ENCODE results near the gene LRRN2. TPM values are rescaled to one million over a fixed set of nuclear protein-coding genes. Genes with fewer than 3 reads are reported as not detected.

LRRN2 gene
- total RNA-seq, 1 experiment from 2014 or later: 5.8 TPM

GRCh38 chr1:204696606-204697005 lies 11.1 kb upstream of the LRRN2 start:
- Histone ChIP-seq H3K9ac (ENCODE audit: extremely low read depth, insufficient read length, low read length) (no peak overlapping the region), H2BK120ac (ENCODE audit: low read depth, low read length, poor library complexity, severe bottlenecking) (no peak overlapping the region), H4K91ac (ENCODE audit: insufficient read length, low read depth, low read length) (no peak overlapping the region), H3K56ac (ENCODE audit: insufficient read length, low read depth, low read length) (no peak overlapping the region), H3K23me2 (ENCODE audit: insufficient read length, low read depth, low read length, poor library complexity, severe bottlenecking) (no peaks in the 10 kb centered on the region), H2BK12ac (ENCODE audit: insufficient read length, low read depth, low read length) (no peak overlapping the region), H4K8ac (replicated peaks; ENCODE audit: insufficient read length, low read depth, low read length) (no peak overlapping the region), H3K23ac (ENCODE audit: insufficient read length, low read depth, low read length) (no peak overlapping the region), H2AFZ (ENCODE audit: low read length) (no peak overlapping the region), H2BK5ac (ENCODE audit: insufficient read length, low read length) (no peak overlapping the region), H4K20me1 (ENCODE audit: control insufficient read depth, insufficient read depth, insufficient read length) (no peaks in the 10 kb centered on the region), H3K9me3 (ENCODE audit: control insufficient read depth, low read depth, low read length) (no peaks in the 10 kb centered on the region), H3K27ac (ENCODE audit: insufficient read length, low read depth, low read length) (no peak overlapping the region), H3K14ac (ENCODE audit: insufficient read depth, low read length) (no peak overlapping the region), H3T11ph (ENCODE audit: low read length) (no peak overlapping the region), H3K4me1 (ENCODE audit: insufficient read depth, low read length) (peaks cover 4% of the 10 kb centered on the region; the same call in 1 of the 2 replicates), H3K27me3 (ENCODE audit: insufficient read depth, low read length) (no peaks in the 10 kb centered on the region; the same call in 1 of the 2 replicates), H2AK5ac (ENCODE audit: insufficient read length, low read length) (no peak overlapping the region), H2BK20ac (ENCODE audit: low read depth, low read length, poor library complexity, severe bottlenecking) (no peak overlapping the region), H3K18ac (ENCODE audit: insufficient read length, low read depth, low read length) (no peak overlapping the region), H4K5ac (ENCODE audit: insufficient read length, low read depth, low read length) (no peak overlapping the region), H3K79me1 (ENCODE audit: insufficient read depth, low read depth, low read length, poor library complexity, severe bottlenecking) (no peaks in the 10 kb centered on the region), H2BK15ac (ENCODE audit: low read depth, low read length) (no peak overlapping the region), H3K4me2 (ENCODE audit: insufficient read depth, insufficient read length, low read length) (no peak overlapping the region), H3K79me2 (ENCODE audit: insufficient read depth, low read length) (no peaks in the 10 kb centered on the region), H3K4ac (ENCODE audit: low read depth, low read length) (no peak overlapping the region)
- H3K4me1 Mint-ChIP-seq: peaks cover 26 to 27% of the 10 kb centered on the region in 2 experiments
- DNase-seq: no peak
- H3K9me3 Mint-ChIP-seq: no peaks in the 10 kb centered on the region
- no CpG with 5 or more reads among the region's 17 CpGs for WGBS (ENCODE audit: extremely low coverage, insufficient read length, low lambda C conversion rate)
- H3K27ac Mint-ChIP-seq: no peak overlapping the region
- H3K27me3 Mint-ChIP-seq (ENCODE audit: low read depth): peaks cover 39% of the 10 kb centered on the region
- H3K4me3 Mint-ChIP-seq: no peak overlapping the region
- TF ChIP-seq CTCF (conservative IDR thresholded peaks at IDR 0.05): no peak
- no peaks in the 10 kb centered on the region for H3K36me3 Mint-ChIP-seq (ENCODE audit: insufficient read depth in 1 of 3, low read depth in 3 of 3)
